Hypothalamus (tissue), 51 donors: ENCODE measurements around the gene PATJ.
A peak's percentile ranks its signal among the peaks of the same experiment; 100 is the strongest.
"Not testable (repeated sequence)": the region's sequence is repeated elsewhere in the genome, so short reads cannot be mapped to it uniquely, and the experiment has no call there.

Experiments
- DNase-seq, 51 donors: peaks; one replicate each; lab custom pipeline; 2025; lab: John Stamatoyannopoulos, UW

PATJ gene

GRCh38 chr1:61936839-61937238 lies 194.6 kb downstream of the PATJ start:
- no peak for DNase-seq

GRCh38 chr1:61941794-61942193 lies 199.5 kb downstream of the PATJ start:
- DNase-seq: no peak

GRCh38 chr1:61942856-61943255 lies 200.6 kb downstream of the PATJ start:
- DNase-seq: no peak

GRCh38 chr1:61948685-61949084 lies 206.4 kb downstream of the PATJ start:
- not testable (repeated sequence) for DNase-seq

GRCh38 chr1:61950418-61950817 lies 208.1 kb downstream of the PATJ start:
- no peak for DNase-seq

- peak in 3 of 51 donors; percentile 11 to 39 (median 13) for DNase-seq
Measured at GRCh38 chr1:61951731-61952580, 209.7 kb downstream of the PATJ start.

- DNase-seq: no peak
Measured at GRCh38 chr1:61952675-61953074, 210.4 kb downstream of the PATJ start.

- no peak for DNase-seq
Measured at GRCh38 chr1:61953076-61953789, 211.0 kb downstream of the PATJ start.

- DNase-seq: peak in 1 of 51 donors; percentile 9
Measured at GRCh38 chr1:61953790-61954150, 211.5 kb downstream of the PATJ start.

GRCh38 chr1:61955261-61955660 lies 213.0 kb downstream of the PATJ start:
- no peak for DNase-seq

GRCh38 chr1:61956016-61956645 lies 213.9 kb downstream of the PATJ start:
- peak in 1 of 51 donors; percentile 10 for DNase-seq

- no peak for DNase-seq
Measured at GRCh38 chr1:61956784-61957183, 214.5 kb downstream of the PATJ start.

- DNase-seq: no peak
Measured at GRCh38 chr1:61961009-61961408, 218.7 kb downstream of the PATJ start.

GRCh38 chr1:61962631-61963030 lies 220.4 kb downstream of the PATJ start:
- DNase-seq: no peak

GRCh38 chr1:61966450-61967225 lies 224.4 kb downstream of the PATJ start:
- DNase-seq: not testable (repeated sequence)

- no peak for DNase-seq
Measured at GRCh38 chr1:61967750-61968149, 225.5 kb downstream of the PATJ start.

- no peak for DNase-seq
Measured at GRCh38 chr1:61968869-61969268, 226.6 kb downstream of the PATJ start.

- DNase-seq: no peak
Measured at GRCh38 chr1:61973100-61973837, 231.0 kb downstream of the PATJ start.

- DNase-seq: no peak
Measured at GRCh38 chr1:61975638-61976037, 233.4 kb downstream of the PATJ start.

GRCh38 chr1:61976566-61976965 lies 234.3 kb downstream of the PATJ start:
- DNase-seq: no peak
